NT2/D1 (cell line): Measurements from ENCODE around the gene PPP2R1B.

ENCODE experiments used
- DNase-seq: peaks from one replicate; pipeline ENCODE4 v3.0.0-alpha.2; 2011; ENCODE audit warnings: low read depth, low spot score
- H3K27me3 ChIP-seq: 2 replicates; pipeline ENCODE4 v1.6.0; 2011; ENCODE audit warnings: mild to moderate bottlenecking; ENCODE audit not compliant: insufficient read length, insufficient read depth
- H3K36me3 ChIP-seq: 2 replicates; pipeline ENCODE4 v1.6.1; 2011; ENCODE audit warnings: mild to moderate bottlenecking, low read length, mixed read lengths; ENCODE audit not compliant: insufficient read depth, insufficient read length
- H3K4me1 ChIP-seq: 2 replicates; pipeline ENCODE4 v1.5.1; 2011; ENCODE audit not compliant: insufficient read depth, insufficient read length
- H3K4me3 ChIP-seq: 2 replicates; pipeline ENCODE4 v1.5.1; 2011; ENCODE audit warnings: low read depth; ENCODE audit not compliant: insufficient read length
- H3K9ac ChIP-seq: 2 replicates; pipeline ENCODE4 v1.6.0; 2011; ENCODE audit warnings: low read depth; ENCODE audit not compliant: insufficient read length
- H3K9me3 ChIP-seq: 2 replicates; pipeline ENCODE4 v1.5.1; 2011; ENCODE audit warnings: mild to moderate bottlenecking, low read length; ENCODE audit not compliant: insufficient read depth
- SUZ12 ChIP-seq: IDR thresholded peaks from 2 replicates; pipeline ENCODE4 v1.6.1; 2011; ENCODE audit not compliant: insufficient read length, insufficient read depth; ENCODE audit errors: extremely low read depth
- YY1 ChIP-seq: IDR thresholded peaks from 2 replicates; pipeline ENCODE4 v1.6.1; 2011; ENCODE audit not compliant: insufficient read length, insufficient read depth
- ZNF274 ChIP-seq: IDR thresholded peaks from 2 replicates; pipeline ENCODE4 v1.6.1; 2011; ENCODE audit warnings: mild to moderate bottlenecking, low read depth, low read length

Gene PPP2R1B

GRCh38 chr11:111688013-111688412 is 78.2 kb downstream of the PPP2R1B start:
- DNase-seq, result no peak
- Histone ChIP-seq H3K4me1 (no peaks in the 10 kb centered on the region), H3K9me3 (no peaks in the 10 kb centered on the region), H3K36me3 (peaks cover 10% of the 10 kb centered on the region), H3K9ac (no peak overlapping the region), H3K27me3 (no peaks in the 10 kb centered on the region), H3K4me3 (no peak overlapping the region)
- TF ChIP-seq SUZ12, result no peak
- no peak for TF ChIP-seq YY1
- no peak for TF ChIP-seq ZNF274

GRCh38 chr11:111684251-111684650 is 81.9 kb downstream of the PPP2R1B start:
- Histone ChIP-seq H3K36me3 (peaks cover 10% of the 10 kb centered on the region), H3K4me3 (no peak overlapping the region), H3K4me1 (no peaks in the 10 kb centered on the region), H3K9me3 (no peaks in the 10 kb centered on the region), H3K9ac (no peak overlapping the region), H3K27me3 (no peaks in the 10 kb centered on the region)
- no peak for TF ChIP-seq ZNF274
- TF ChIP-seq YY1, result no peak
- no peak for TF ChIP-seq SUZ12
- no peak for DNase-seq

- DNase-seq, result no peak
- Histone ChIP-seq H3K4me1 (no peaks in the 10 kb centered on the region), H3K9ac (no peak overlapping the region), H3K9me3 (no peaks in the 10 kb centered on the region), H3K4me3 (no peak overlapping the region), H3K27me3 (no peaks in the 10 kb centered on the region), H3K36me3 (peaks cover 6% of the 10 kb centered on the region)
- TF ChIP-seq SUZ12, result no peak
- no peak for TF ChIP-seq ZNF274
- no peak for TF ChIP-seq YY1
Observed at GRCh38 chr11:111683806-111684205, 82.4 kb downstream of the PPP2R1B start.

- TF ChIP-seq ZNF274 (no peak), SUZ12 (no peak), YY1 (no peak)
- Histone ChIP-seq H3K4me3 (no peak overlapping the region), H3K9me3 (no peaks in the 10 kb centered on the region), H3K4me1 (no peaks in the 10 kb centered on the region), H3K9ac (no peak overlapping the region), H3K36me3 (no peaks in the 10 kb centered on the region), H3K27me3 (no peaks in the 10 kb centered on the region)
- DNase-seq, result no peak
Observed at GRCh38 chr11:111680486-111681175, 85.6 kb downstream of the PPP2R1B start.
